HCT116 (cell line): ENCODE data around the gene CLIC3. TPM values are rescaled to one million over a fixed set of nuclear protein-coding genes. Genes with fewer than 3 reads are reported as not detected.

Experiments used
- ATAC-seq: fragments of 200-7000 bp; cut with Tn5 transposase; 2 replicates; pipeline ENCODE4 v1.9.1; 2020; ENCODE audit warnings: mild to moderate bottlenecking, moderate library complexity
- BruUV-seq: library from RNA; stranded (reverse); fragments of 400-500 nt; replicated peaks from 2 replicates; lab custom pipeline; 2021; lab: Mats Ljungman, UMichigan
- CTCF ChIA-PET: fragments of 300-600 bp; sonication (Branson Sonifier 250); formaldehyde crosslinking; loops from one replicate; lab custom pipeline; 2021; ENCODE audit warnings: antibody characterized with exemption; lab: Charles Lee
- POLR2A ChIA-PET: fragments of 300-600, 350-600 bp; sonication (Branson Sonifier 250); formaldehyde crosslinking; loops from one replicate; lab custom pipeline; 2021; ENCODE audit warnings: antibody characterized with exemption; lab: Charles Lee
- RAD21 ChIA-PET, 2 experiments: fragments of 300-600 bp; sonication (Branson Sonifier 250); formaldehyde crosslinking; loops; one replicate each; lab custom pipeline; 2023; ENCODE audit warnings: low total read pairs in 2 of 2; ENCODE audit not compliant: uncharacterized antibody in 2 of 2, unreplicated experiment in 2 of 2, low non-redundant PET in 1 of 2; lab: Charles Lee
- DNase-seq: peaks from one replicate; pipeline ENCODE4 v3.0.0-alpha.2; 2010; ENCODE audit warnings: low read depth, low spot score
- H2AFZ ChIP-seq: fragments of 200-600 bp; shearing (Covaris generic), sonication (generic); 2 replicates; pipeline ENCODE4 v1.6.1; 2017; ENCODE audit warnings: low read depth, mixed run types, mixed read lengths, antibody characterized with exemption, low read length; ENCODE audit not compliant: poor library complexity, severe bottlenecking
- H3K27ac ChIP-seq: 2 replicates; pipeline ENCODE4 v1.5.1; 2012; ENCODE audit warnings: low read depth, low read length
- H3K27me3 ChIP-seq: fragments of 200-600 bp; sonication (generic); 2 replicates; pipeline ENCODE4 v1.6.1; 2016; ENCODE audit warnings: mixed run types, low read length, mixed read lengths; ENCODE audit not compliant: insufficient read depth
- H3K36me3 ChIP-seq, 2 experiments: fragments of 200-500 bp in 1 of 2; fragments of 200-600 bp in 1 of 2; sonication (Bioruptor generic) in 1 of 2; sonication (generic) in 1 of 2; 2 replicates each; pipeline versions ENCODE4 v1.5.1 to v1.6.1; 2014 to 2016; ENCODE audit warnings: low read length in 2 of 2, inconsistent platforms in 1 of 2, mixed read lengths in 1 of 2, mixed run types in 1 of 2; ENCODE audit not compliant: insufficient read depth in 2 of 2, control insufficient read depth in 1 of 2
- H3K4me1 ChIP-seq, 2 experiments: fragments of 200-600 bp in 1 of 2; sonication (generic) in 1 of 2; 2 replicates each; pipeline versions ENCODE4 v1.5.1 to v1.6.1; 2012 to 2017; ENCODE audit warnings: low read length in 2 of 2, inconsistent platforms in 1 of 2, mild to moderate bottlenecking in 1 of 2, mixed read lengths in 1 of 2, mixed run types in 1 of 2, moderate library complexity in 1 of 2; ENCODE audit not compliant: insufficient read depth in 2 of 2, control insufficient read depth in 1 of 2
- H3K4me2 ChIP-seq: fragments of 200-600 bp; sonication (generic); 2 replicates; pipeline ENCODE4 v1.6.1; 2017; ENCODE audit warnings: mixed run types, low read length, mixed read lengths
- H3K4me3 ChIP-seq, 2 experiments: fragments of 200-600 bp in 1 of 2; sonication (generic) in 1 of 2; replicated peaks in 1 of 2; 2 replicates each; pipeline ENCODE4 v1.5.1; 2011 to 2016; ENCODE audit warnings: low read length in 2 of 2, control low read depth in 1 of 2, low read depth in 1 of 2, mild to moderate bottlenecking in 1 of 2, mixed read lengths in 1 of 2, mixed run types in 1 of 2
- H3K79me2 ChIP-seq: fragments of 200-600 bp; sonication (generic); 2 replicates; pipeline ENCODE4 v1.6.1; 2017; ENCODE audit warnings: mild to moderate bottlenecking, mixed run types, low read length, moderate library complexity, mixed read lengths; ENCODE audit not compliant: insufficient read depth
- H3K9ac ChIP-seq: fragments of 200-600 bp; sonication (generic); 2 replicates; pipeline ENCODE4 v1.6.1; 2016; ENCODE audit warnings: low read length, mixed read lengths
- H3K9me2 ChIP-seq: fragments of 200-600 bp; sonication (generic), shearing (Covaris generic); 2 replicates; pipeline ENCODE4 v1.6.1; 2017; ENCODE audit warnings: mixed run types, mild to moderate bottlenecking, moderate library complexity; ENCODE audit not compliant: insufficient read depth
- H3K9me3 ChIP-seq, 2 experiments: fragments of 200-500 bp in 1 of 2; fragments of 200-600 bp in 1 of 2; sonication (Bioruptor generic) in 1 of 2; sonication (generic) in 1 of 2; 2 replicates each; pipeline ENCODE4 v1.6.1; 2014 to 2017; ENCODE audit warnings: low read length in 2 of 2, mixed read lengths in 2 of 2, inconsistent platforms in 1 of 2, low read depth in 1 of 2, mild to moderate bottlenecking in 1 of 2, mixed run types in 1 of 2, moderate library complexity in 1 of 2; ENCODE audit not compliant: control insufficient read depth in 1 of 2, insufficient read depth in 1 of 2
- H4K20me1 ChIP-seq: fragments of 200-600 bp; sonication (generic), shearing (Covaris generic); 2 replicates; pipeline ENCODE4 v1.6.1; 2017; ENCODE audit warnings: mixed run types, mild to moderate bottlenecking, moderate library complexity; ENCODE audit not compliant: insufficient read depth
- CBX3 ChIP-seq: IDR thresholded peaks from 2 replicates; pipeline ENCODE4 v1.6.1; 2012; ENCODE audit warnings: low read depth
- CEBPB ChIP-seq: IDR thresholded peaks from 2 replicates; pipeline ENCODE4 v1.6.1; 2012; ENCODE audit warnings: low read depth
- CTCF ChIP-seq, 3 experiments: fragments of 200-600 bp in 1 of 3; sonication (generic) in 1 of 3; IDR thresholded peaks in 2 of 3; conservative IDR thresholded peaks in 1 of 3; 2 replicates each; pipeline ENCODE4 v1.5.1; 2012 to 2017; ENCODE audit warnings: low read depth in 2 of 3, low read length in 2 of 3, antibody characterized with exemption in 1 of 3, borderline replicate concordance in 1 of 3, control low read depth in 1 of 3, mild to moderate bottlenecking in 1 of 3, mixed read lengths in 1 of 3, mixed run types in 1 of 3, moderate library complexity in 1 of 3; ENCODE audit not compliant: insufficient read depth in 1 of 3
- EGR1 ChIP-seq: IDR thresholded peaks from 2 replicates; pipeline ENCODE4 v1.6.1; 2012; ENCODE audit warnings: low read depth
- EZH2phosphoT487 ChIP-seq: fragments of 200-600 bp; IDR thresholded peaks from 2 replicates; pipeline ENCODE4 v1.6.1; 2018; ENCODE audit warnings: antibody characterized with exemption, borderline replicate concordance
- FOSL1 ChIP-seq: IDR thresholded peaks from 2 replicates; pipeline ENCODE4 v1.6.1; 2012; ENCODE audit warnings: low read depth
- JUND ChIP-seq: IDR thresholded peaks from 2 replicates; pipeline ENCODE4 v1.6.1; 2012
- POLR2A ChIP-seq: IDR thresholded peaks from 2 replicates; pipeline ENCODE4 v1.7.0; 2011; ENCODE audit warnings: borderline replicate concordance; ENCODE audit not compliant: insufficient read depth, insufficient read length; ENCODE audit errors: extremely low read depth
- POLR2AphosphoS5 ChIP-seq: IDR thresholded peaks from 2 replicates; pipeline ENCODE4 v1.6.1; 2011; ENCODE audit warnings: mild to moderate bottlenecking, low read depth, low read length, moderate library complexity
- SIN3A ChIP-seq: IDR thresholded peaks from 2 replicates; pipeline ENCODE4 v1.6.1; 2012; ENCODE audit warnings: low read depth
- SP1 ChIP-seq: IDR thresholded peaks from 2 replicates; pipeline ENCODE4 v1.6.1; 2012; ENCODE audit warnings: low read depth
- SRF ChIP-seq: IDR thresholded peaks from 2 replicates; pipeline ENCODE4 v1.6.1; 2012; ENCODE audit warnings: low read depth
- TCF7L2 ChIP-seq: IDR thresholded peaks from 2 replicates; pipeline ENCODE4 v1.7.0; 2011; ENCODE audit warnings: borderline replicate concordance, inconsistent platforms; ENCODE audit not compliant: insufficient read depth, insufficient read length; ENCODE audit errors: extremely low read depth
- YY1 ChIP-seq: IDR thresholded peaks from 2 replicates; pipeline ENCODE4 v1.6.1; 2011; ENCODE audit warnings: low read length, low read depth, moderate library complexity, mild to moderate bottlenecking; ENCODE audit not compliant: insufficient replicate concordance; ENCODE audit errors: extremely low read depth
- ZFX ChIP-seq: fragments of 450-650 bp; IDR thresholded peaks from 2 replicates; pipeline ENCODE4 v1.6.1; 2017
- intact Hi-C: fragments of 100-400 bp; cut with micrococcal nuclease; formaldehyde crosslinking; loops from 2 replicates; pipeline ENCODE4 v1.10.0; 2022
- total RNA-seq: library from RNA; stranded (reverse); gene quantifications from one replicate; pipeline ENCODE4 v1.2.1, GENCODE V29; 2021; ENCODE audit not compliant: unreplicated experiment
- TF ChIP-seq, protein P1 (sequence below): IDR thresholded peaks from 2 replicates; pipeline ENCODE4 v1.6.1; 2012
- TF ChIP-seq, protein P2 (sequence below): IDR thresholded peaks from 2 replicates; pipeline ENCODE4 v1.6.1; 2011; ENCODE audit warnings: mild to moderate bottlenecking, low read length, moderate library complexity; ENCODE audit not compliant: insufficient replicate concordance; ENCODE audit errors: extremely low read depth
- TF ChIP-seq, protein P3 (sequence below): IDR thresholded peaks from 2 replicates; pipeline ENCODE4 v1.6.1; 2012; ENCODE audit warnings: low read depth

Gene CLIC3
- total RNA-seq, 1 experiment from 2014 or later = 8.4 TPM

GRCh38 chr9:137037483-137037882 is 41.1 kb upstream of the CLIC3 start:
- DNase-seq = no peak
- CTCF ChIA-PET = interaction anchor here (1.4 to 4.0 kb wide), 2 partner anchors 9 to 89 kb away, joined by 4 to 109 read pairs; partner anchors contain the start of gene NPDC1
- no peak overlapping the region for H3K9ac ChIP-seq
- no peak overlapping the region for H3K4me2 ChIP-seq
- POLR2A ChIA-PET = no interaction called here
- no peaks in the 10 kb centered on the region for H3K9me3 ChIP-seq
- peaks cover 9 to 16% of the 10 kb centered on the region in 2 experiments; a peak in 3 of 4 replicates for H3K4me1 ChIP-seq
- RAD21 ChIA-PET = no interaction called here
- no peak overlapping the region for H2AFZ ChIP-seq
- TF ChIP-seq, protein P1, sequence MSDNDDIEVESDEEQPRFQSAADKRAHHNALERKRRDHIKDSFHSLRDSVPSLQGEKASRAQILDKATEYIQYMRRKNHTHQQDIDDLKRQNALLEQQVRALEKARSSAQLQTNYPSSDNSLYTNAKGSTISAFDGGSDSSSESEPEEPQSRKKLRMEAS = no peak
- no peak for TF ChIP-seq FOSL1
- TF ChIP-seq CEBPB = no peak
- TF ChIP-seq JUND = no peak
- no peak for TF ChIP-seq EGR1
- no peak for TF ChIP-seq ZFX
- TF ChIP-seq YY1 = no peak
- no peak for TF ChIP-seq SRF
- TF ChIP-seq, protein P2, sequence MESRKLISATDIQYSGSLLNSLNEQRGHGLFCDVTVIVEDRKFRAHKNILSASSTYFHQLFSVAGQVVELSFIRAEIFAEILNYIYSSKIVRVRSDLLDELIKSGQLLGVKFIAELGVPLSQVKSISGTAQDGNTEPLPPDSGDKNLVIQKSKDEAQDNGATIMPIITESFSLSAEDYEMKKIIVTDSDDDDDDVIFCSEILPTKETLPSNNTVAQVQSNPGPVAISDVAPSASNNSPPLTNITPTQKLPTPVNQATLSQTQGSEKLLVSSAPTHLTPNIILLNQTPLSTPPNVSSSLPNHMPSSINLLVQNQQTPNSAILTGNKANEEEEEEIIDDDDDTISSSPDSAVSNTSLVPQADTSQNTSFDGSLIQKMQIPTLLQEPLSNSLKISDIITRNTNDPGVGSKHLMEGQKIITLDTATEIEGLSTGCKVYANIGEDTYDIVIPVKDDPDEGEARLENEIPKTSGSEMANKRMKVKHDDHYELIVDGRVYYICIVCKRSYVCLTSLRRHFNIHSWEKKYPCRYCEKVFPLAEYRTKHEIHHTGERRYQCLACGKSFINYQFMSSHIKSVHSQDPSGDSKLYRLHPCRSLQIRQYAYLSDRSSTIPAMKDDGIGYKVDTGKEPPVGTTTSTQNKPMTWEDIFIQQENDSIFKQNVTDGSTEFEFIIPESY = no peak
- TF ChIP-seq, protein P3, sequence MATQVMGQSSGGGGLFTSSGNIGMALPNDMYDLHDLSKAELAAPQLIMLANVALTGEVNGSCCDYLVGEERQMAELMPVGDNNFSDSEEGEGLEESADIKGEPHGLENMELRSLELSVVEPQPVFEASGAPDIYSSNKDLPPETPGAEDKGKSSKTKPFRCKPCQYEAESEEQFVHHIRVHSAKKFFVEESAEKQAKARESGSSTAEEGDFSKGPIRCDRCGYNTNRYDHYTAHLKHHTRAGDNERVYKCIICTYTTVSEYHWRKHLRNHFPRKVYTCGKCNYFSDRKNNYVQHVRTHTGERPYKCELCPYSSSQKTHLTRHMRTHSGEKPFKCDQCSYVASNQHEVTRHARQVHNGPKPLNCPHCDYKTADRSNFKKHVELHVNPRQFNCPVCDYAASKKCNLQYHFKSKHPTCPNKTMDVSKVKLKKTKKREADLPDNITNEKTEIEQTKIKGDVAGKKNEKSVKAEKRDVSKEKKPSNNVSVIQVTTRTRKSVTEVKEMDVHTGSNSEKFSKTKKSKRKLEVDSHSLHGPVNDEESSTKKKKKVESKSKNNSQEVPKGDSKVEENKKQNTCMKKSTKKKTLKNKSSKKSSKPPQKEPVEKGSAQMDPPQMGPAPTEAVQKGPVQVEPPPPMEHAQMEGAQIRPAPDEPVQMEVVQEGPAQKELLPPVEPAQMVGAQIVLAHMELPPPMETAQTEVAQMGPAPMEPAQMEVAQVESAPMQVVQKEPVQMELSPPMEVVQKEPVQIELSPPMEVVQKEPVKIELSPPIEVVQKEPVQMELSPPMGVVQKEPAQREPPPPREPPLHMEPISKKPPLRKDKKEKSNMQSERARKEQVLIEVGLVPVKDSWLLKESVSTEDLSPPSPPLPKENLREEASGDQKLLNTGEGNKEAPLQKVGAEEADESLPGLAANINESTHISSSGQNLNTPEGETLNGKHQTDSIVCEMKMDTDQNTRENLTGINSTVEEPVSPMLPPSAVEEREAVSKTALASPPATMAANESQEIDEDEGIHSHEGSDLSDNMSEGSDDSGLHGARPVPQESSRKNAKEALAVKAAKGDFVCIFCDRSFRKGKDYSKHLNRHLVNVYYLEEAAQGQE = no peak
- TF ChIP-seq SP1 = no peak
- no peak for TF ChIP-seq CBX3
- TF ChIP-seq SIN3A = no peak
- no peak for TF ChIP-seq POLR2A
- no peak for TF ChIP-seq POLR2AphosphoS5
- no peak for TF ChIP-seq TCF7L2
- no peak for TF ChIP-seq EZH2phosphoT487
- no peak for TF ChIP-seq CTCF (IDR thresholded peaks at IDR 0.05 in 2 of 3, conservative IDR thresholded peaks at IDR 0.05 in 1 of 3; ENCODE audit: borderline replicate concordance in 1 of 3, insufficient read depth in 1 of 3, low read depth in 2 of 3, low read length in 2 of 3)
- TF ChIP-seq, all 23 proteins: peak for 0
- peaks cover 3 to 7% of the 10 kb centered on the region in 2 experiments; a peak in 2 of 4 replicates for H3K36me3 ChIP-seq
- no peaks in the 10 kb centered on the region for H4K20me1 ChIP-seq
- H3K4me3 ChIP-seq = no peak overlapping the region
- BruUV-seq = no TSS peak
- H3K27me3 ChIP-seq = no peaks in the 10 kb centered on the region
- intact Hi-C loops = loop anchor here (5.0 kb wide), 1 partner anchor 195 kb away; the partner anchor contains the start of gene AJM1
- H3K79me2 ChIP-seq = no peaks in the 10 kb centered on the region
- no peak for ATAC-seq
- H3K27ac ChIP-seq = no peak overlapping the region
- H3K9me2 ChIP-seq = no peaks in the 10 kb centered on the region
